ENCODE results near the gene NCKAP5. TPM values are rescaled to one million over a fixed set of nuclear protein-coding genes. Genes with fewer than 3 reads are reported as not detected.

The NCKAP5 gene
- total RNA-seq, 2 donors from 2014 or later, result 2.0 to 7.1 TPM

DNA sequence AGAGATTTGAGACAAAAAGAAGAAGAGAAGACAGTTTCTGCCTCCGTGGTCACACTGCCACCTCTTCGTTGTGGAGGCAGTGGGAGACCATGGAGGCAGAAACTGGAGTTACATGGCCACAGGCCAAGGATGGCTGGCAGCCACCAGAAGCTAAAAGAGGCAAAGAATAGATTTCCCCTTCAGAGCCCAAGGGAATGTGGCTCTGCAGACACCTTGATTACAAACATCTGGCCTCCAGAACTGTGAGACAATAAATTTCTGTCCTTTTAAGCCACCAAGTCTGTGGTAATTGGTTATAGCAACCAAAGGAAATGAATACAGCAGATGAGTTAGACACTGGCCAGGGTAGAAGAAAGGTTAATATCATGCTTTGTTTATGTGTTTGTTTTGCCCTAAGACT, 477.9 kb downstream of the NCKAP5 start:
- Histone ChIP-seq H3K9me3 (no peaks in the 10 kb centered on the region), H3K27me3 (replicated peaks; ENCODE audit: insufficient read depth) (no peaks in the 10 kb centered on the region), H3K4me3 (no peak overlapping the region), H3K36me3 (no peaks in the 10 kb centered on the region), H3K27ac (no peak overlapping the region), H3K4me1 (replicated peaks) (no peaks in the 10 kb centered on the region)
- intact Hi-C loops (cut with DNase I), result no loop called here
- WGBS, result 70% methylated on average over 2 of the region's 2 CpGs
- TF ChIP-seq, protein P1, sequence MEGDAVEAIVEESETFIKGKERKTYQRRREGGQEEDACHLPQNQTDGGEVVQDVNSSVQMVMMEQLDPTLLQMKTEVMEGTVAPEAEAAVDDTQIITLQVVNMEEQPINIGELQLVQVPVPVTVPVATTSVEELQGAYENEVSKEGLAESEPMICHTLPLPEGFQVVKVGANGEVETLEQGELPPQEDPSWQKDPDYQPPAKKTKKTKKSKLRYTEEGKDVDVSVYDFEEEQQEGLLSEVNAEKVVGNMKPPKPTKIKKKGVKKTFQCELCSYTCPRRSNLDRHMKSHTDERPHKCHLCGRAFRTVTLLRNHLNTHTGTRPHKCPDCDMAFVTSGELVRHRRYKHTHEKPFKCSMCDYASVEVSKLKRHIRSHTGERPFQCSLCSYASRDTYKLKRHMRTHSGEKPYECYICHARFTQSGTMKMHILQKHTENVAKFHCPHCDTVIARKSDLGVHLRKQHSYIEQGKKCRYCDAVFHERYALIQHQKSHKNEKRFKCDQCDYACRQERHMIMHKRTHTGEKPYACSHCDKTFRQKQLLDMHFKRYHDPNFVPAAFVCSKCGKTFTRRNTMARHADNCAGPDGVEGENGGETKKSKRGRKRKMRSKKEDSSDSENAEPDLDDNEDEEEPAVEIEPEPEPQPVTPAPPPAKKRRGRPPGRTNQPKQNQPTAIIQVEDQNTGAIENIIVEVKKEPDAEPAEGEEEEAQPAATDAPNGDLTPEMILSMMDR (IDR thresholded peaks at IDR 0.05), result no peak
- TF ChIP-seq POLR2A (IDR thresholded peaks at IDR 0.05), result no peak
- TF ChIP-seq POLR2AphosphoS5 (IDR thresholded peaks at IDR 0.05), result no peak
- DNase-seq (ENCODE audit: low spot score), result no peak

DNA sequence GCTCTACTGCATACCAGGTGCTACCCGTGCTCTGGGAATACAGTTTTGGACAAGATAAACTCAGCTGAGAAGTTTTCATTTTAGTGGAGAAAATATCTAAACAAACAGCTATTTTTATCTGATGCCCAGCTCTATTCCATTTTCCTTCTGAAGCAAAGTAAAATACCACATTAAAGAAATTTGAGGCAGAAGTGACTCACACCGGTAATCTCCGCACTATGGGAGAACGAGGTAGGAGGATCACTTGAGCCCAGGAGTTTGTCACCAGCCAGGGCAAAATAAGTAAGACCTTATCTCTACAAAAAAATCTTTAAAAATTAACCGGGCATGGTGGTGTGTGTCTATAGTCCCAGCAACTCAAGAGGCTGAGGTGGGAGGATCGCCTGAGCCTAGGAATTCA, 482.1 kb downstream of the NCKAP5 start:
- Histone ChIP-seq H3K36me3 (no peaks in the 10 kb centered on the region), H3K9me3 (no peaks in the 10 kb centered on the region), H3K27me3 (replicated peaks; ENCODE audit: insufficient read depth) (no peaks in the 10 kb centered on the region), H3K27ac (no peak overlapping the region), H3K4me3 (no peak overlapping the region), H3K4me1 (replicated peaks) (no peaks in the 10 kb centered on the region)
- no peak for DNase-seq (ENCODE audit: low spot score)
- TF ChIP-seq, protein P1 (IDR thresholded peaks at IDR 0.05), result no peak
- TF ChIP-seq POLR2AphosphoS5 (IDR thresholded peaks at IDR 0.05), result no peak
- TF ChIP-seq POLR2A (IDR thresholded peaks at IDR 0.05), result no peak
- 79% methylated on average over 6 of the region's 6 CpGs for WGBS
- intact Hi-C loops (cut with DNase I), result no loop called here

DNA sequence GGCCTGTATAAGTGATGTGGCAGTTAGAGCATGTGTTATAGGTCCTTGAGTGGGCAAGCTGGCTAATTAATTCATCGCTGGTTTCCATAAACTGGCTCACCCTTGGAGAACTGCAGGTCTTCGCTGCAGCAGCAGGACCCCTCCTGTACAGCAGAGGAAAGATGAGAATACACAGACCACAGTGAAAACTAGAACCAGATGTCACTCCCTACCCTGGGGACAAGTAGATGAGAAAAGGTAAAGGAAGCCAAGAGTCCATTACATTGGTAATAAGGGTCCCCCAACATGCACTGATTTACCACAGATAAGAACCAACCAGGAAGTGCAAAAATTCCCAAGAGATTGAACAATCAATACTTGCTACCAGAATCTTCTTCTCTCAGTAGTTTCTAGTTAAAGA, 482.6 kb downstream of the NCKAP5 start:
- no peak for TF ChIP-seq POLR2A (IDR thresholded peaks at IDR 0.05)
- TF ChIP-seq POLR2AphosphoS5 (IDR thresholded peaks at IDR 0.05), result no peak
- TF ChIP-seq, protein P1 (IDR thresholded peaks at IDR 0.05), result no peak

DNA sequence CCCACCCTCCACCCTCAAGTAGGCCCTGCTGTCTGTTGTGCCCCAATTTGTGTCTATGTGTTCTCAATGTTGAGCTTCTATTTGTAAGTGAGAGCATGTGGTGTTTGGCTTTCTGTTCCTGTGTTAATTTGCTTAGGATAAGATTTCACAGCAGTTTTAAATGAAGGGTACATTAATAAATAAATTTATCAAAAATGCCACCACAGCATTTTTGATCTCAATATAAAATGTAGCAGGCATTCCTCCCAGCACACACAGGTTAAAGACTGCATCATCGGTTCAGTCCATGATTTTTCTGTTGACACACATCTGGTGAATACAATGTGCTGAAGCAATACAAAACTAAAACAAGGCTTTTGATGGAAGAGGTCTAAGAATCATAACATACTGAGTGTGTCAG, 486.2 kb downstream of the NCKAP5 start:
- TF ChIP-seq POLR2A (IDR thresholded peaks at IDR 0.05) (no peak), POLR2AphosphoS5 (IDR thresholded peaks at IDR 0.05) (no peak)
- TF ChIP-seq, protein P1 (IDR thresholded peaks at IDR 0.05), result no peak
- Histone ChIP-seq H3K27me3 (replicated peaks; ENCODE audit: insufficient read depth) (no peaks in the 10 kb centered on the region), H3K36me3 (no peaks in the 10 kb centered on the region), H3K4me3 (no peak overlapping the region), H3K4me1 (replicated peaks) (no peaks in the 10 kb centered on the region), H3K9me3 (no peaks in the 10 kb centered on the region), H3K27ac (no peak overlapping the region)
- WGBS, result 78% methylated on average over 1 of the region's 1 CpG
- no peak for DNase-seq (ENCODE audit: low spot score)
- intact Hi-C loops (cut with DNase I), result no loop called here

More for the DNA sequence above, 482.6 kb downstream of the NCKAP5 start:
- Histone ChIP-seq H3K27ac (no peak overlapping the region), H3K4me1 (replicated peaks) (no peaks in the 10 kb centered on the region), H3K27me3 (replicated peaks; ENCODE audit: insufficient read depth) (no peaks in the 10 kb centered on the region), H3K36me3 (no peaks in the 10 kb centered on the region), H3K9me3 (no peaks in the 10 kb centered on the region), H3K4me3 (no peak overlapping the region)
- WGBS, result 71% methylated on average over 2 of the region's 2 CpGs
- intact Hi-C loops (cut with DNase I), result no loop called here
- DNase-seq (ENCODE audit: low spot score), result no peak

DNA sequence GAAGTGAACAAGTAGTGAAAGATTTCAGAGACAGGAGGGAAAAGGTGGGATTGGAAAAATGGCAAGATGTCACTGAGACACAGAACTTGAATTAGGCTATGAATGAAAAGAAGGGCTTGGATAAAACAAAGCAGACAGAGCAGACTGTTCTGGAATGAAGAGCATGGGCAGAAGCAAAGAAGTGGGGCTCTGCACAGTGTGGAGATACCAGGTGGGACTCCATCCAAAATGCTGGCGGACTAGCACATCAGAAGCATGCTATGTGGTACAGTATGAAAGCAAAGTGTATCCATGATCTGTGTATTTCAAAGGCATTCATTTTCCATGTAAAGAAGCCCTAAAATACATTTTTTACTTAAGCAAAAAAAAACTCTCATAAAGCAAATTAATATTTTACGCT, 487.4 kb downstream of the NCKAP5 start:
- Histone ChIP-seq H3K4me3 (no peak overlapping the region), H3K9me3 (no peaks in the 10 kb centered on the region), H3K27me3 (replicated peaks; ENCODE audit: insufficient read depth) (no peaks in the 10 kb centered on the region), H3K4me1 (replicated peaks) (no peaks in the 10 kb centered on the region), H3K27ac (no peak overlapping the region), H3K36me3 (no peaks in the 10 kb centered on the region)
- intact Hi-C loops (cut with DNase I), result no loop called here
- WGBS, result 82% methylated on average over 2 of the region's 2 CpGs
- no peak for TF ChIP-seq POLR2A (IDR thresholded peaks at IDR 0.05)
- TF ChIP-seq, protein P1 (IDR thresholded peaks at IDR 0.05), result no peak
- no peak for TF ChIP-seq POLR2AphosphoS5 (IDR thresholded peaks at IDR 0.05)
- no peak for DNase-seq (ENCODE audit: low spot score)

Measured in prostate gland (tissue), 2 donors.